LNCAP (cell line): ENCODE measurements around the gene WNT5A.

Source experiments
- CTCF ChIP-seq: fragments of 450-650 bp; IDR thresholded peaks from 2 replicates; pipeline ENCODE4 v1.5.1; 2017; ENCODE audit warnings: mild to moderate bottlenecking

The WNT5A gene

GRCh38 chr3:55491296-55491816 is 4.2 kb upstream of the WNT5A start:
- no peak for TF ChIP-seq CTCF

GRCh38 chr3:55490276-55490913 is 3.3 kb upstream of the WNT5A start:
- no peak for TF ChIP-seq CTCF

- no peak for TF ChIP-seq CTCF
Measured at GRCh38 chr3:55489798-55490132, 2.7 kb upstream of the WNT5A start.

GRCh38 chr3:55488398-55489055 is 1.4 kb upstream of the WNT5A start:
- no peak for TF ChIP-seq CTCF

GRCh38 chr3:55487381-55488241 is 505 bp upstream of the WNT5A start:
- TF ChIP-seq CTCF, result no peak

GRCh38 chr3:55486101-55486856 is 827 bp downstream of the WNT5A start:
- TF ChIP-seq CTCF, result no peak
